HG03095 (cell line): ENCODE data around the gene ALG14.
A peak's percentile ranks its signal among the peaks of the same experiment; 100 is the strongest.
"Not testable (repeated sequence)": the region's sequence is repeated elsewhere in the genome, so short reads cannot be mapped to it uniquely, and the experiment has no call there.

ENCODE experiments used
- ATAC-seq: cut with Tn5 transposase; IDR thresholded peaks from one replicate; pipeline ENCODE4 v1.9.1; 2021; ENCODE audit warnings: moderate library complexity; ENCODE audit not compliant: unreplicated experiment

Gene ALG14

DNA sequence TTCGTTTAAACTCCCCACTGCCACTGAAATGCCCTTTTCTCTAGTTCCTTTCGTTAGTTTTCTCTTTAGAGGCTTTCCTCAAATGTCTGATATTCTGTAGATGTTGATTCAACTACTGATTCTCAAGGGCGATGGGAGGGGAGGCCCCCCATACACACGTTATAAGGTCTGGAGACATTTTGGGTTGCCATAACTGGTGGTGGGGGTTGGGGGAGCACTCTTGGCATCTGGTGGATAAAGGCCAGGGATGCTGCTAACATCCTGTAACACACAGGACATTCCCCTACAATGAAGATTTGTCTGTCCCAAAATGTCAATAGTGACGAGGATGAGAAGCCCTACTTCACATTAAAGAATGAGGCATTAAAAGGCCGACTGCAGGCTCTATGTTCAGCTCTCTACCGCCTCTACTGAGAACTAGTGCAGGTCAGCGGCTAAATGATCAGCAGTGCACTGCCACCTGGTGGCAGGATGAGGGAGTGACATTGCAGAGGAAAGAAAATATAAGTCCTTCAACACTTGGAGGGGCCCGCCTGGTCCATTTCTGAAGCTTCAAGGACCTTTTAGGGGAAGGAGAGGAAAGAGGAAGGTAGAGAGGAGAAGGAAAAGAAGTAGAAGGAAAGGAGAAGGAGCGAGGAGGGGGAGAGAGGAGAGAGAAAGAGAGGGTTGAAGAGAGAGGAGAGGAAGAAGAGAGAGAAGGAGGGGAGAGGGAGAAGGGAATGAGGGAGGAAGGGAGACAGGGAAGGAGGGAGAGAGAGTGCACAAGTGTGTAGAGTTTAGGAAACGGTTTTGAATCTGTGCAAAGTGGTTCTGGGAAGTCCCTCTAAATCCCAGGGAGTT is 29.4 kb downstream of the ALG14 start:
- peak; percentile 95 for ATAC-seq

DNA sequence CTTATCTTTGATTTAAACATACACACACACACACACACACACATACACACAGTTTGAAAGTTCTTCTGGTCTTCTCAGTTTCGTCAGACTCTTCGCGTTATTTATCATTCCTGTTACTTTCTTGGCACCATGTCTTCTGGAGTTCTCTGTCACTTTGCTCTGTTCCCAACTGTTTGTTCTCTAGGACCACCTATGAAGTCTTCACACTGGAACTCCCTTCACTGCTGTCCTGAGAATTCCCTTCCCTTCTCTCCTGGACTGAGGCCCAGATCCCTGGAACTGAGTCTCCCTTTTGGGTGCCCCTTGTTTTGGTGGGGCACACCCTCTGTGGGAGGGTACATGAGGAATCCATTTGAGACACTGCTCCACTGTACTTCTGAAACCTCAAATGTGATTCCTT is 30.5 kb downstream of the ALG14 start:
- ATAC-seq: no peak

DNA sequence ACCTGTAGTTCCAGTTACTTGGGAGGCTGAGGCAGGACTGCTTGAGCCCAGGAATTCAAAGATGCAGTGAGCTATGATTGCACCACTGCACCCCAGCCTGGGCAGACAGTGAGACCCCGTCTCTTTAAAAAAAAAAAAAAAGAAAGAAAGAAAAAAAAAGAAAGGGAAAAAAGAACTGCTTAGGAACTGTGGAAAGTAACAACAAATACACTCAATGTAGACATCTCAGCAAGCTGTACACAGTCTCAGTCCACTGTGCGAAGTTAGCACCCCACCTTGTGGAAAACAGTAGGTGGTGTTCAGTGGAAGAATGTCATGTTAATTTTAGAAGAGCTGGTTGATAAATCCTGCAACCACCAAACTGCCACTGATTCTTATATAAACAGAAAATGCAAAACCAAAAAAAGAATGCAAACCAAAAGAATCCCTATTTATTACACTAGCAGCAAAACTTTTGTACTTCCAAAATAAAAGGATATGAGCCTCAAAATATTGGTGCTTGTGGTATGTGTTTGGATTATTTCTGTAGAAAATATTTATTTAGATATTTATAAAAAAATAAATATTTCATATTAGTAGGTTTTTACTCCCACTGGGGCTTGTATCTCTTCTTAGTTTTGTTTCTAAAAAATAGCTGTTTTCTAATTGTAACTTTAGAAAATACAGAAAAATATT is 31.1 kb downstream of the ALG14 start:
- ATAC-seq: peak; percentile 46

DNA sequence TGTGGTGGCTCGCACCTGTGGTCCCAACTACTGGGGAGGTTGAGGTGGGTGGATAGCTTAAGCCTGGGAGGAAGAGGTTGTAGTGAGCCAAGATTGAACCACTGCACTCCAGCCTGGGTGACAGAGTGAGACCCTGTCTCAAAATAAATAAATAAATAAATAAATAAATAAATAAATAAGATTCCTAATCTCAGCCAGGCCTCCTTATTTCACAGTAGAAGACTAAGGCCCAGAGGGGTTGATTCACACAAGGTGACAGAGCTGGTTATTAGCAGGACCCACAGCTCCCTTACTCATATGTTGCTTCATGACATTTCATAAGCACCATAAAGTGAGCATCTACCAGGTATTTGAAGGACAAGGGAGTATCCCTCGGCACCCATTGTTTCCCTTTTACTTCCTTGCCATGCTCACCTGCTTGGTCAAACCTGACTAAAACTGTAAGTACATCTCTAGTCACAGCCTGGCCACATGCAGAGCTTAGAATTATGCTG is 32.7 kb downstream of the ALG14 start:
- no peak for ATAC-seq

DNA sequence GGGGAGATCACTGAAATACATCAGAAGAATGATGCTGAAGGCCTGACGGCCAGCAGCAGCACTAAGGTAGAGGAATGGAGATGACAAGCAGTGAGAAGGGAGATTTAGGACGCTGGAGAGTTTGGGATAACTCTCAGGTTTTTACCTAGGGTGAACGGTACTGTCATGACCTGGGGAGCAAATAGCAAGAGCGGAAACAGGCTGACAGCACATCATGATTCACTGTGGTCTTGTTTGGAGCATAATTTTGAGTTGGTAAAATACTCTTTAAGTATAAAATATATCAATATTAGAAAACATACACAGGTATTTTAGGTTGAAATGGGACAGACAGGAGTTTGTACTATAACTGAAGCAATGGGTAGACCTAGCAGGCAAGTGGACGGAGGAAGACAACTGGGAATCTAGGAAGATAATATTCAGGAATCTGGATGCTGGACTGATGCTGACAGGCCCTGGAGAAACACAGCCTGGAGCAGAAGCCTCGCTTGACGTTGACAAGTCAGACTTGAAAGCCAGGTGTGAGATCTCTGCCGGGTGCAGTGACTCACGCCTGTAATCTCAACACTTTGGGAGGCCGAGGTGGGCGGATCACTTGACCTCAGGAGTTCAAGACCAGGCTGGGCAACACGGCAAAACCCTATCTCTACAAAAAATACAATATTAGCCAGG is 33.3 kb downstream of the ALG14 start:
- ATAC-seq: no peak

DNA sequence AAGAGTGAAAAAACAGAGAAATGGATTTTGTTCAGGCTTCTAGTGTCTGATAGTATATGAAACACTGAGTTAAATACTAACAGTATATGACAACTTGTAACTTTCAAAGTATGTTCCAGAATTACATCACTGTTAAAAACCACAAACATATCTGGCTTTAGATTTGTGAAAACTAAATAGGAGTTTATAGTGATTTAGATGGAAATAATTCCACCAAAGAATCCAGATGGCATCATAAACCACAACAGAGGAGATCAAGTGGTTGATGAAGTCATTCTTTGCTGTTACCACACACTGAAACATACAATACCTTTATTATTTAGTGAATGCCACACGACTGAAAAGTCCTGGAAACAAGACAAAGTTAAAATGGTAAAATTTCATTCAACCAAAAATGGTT is 37.2 kb downstream of the ALG14 start:
- ATAC-seq: no peak

DNA sequence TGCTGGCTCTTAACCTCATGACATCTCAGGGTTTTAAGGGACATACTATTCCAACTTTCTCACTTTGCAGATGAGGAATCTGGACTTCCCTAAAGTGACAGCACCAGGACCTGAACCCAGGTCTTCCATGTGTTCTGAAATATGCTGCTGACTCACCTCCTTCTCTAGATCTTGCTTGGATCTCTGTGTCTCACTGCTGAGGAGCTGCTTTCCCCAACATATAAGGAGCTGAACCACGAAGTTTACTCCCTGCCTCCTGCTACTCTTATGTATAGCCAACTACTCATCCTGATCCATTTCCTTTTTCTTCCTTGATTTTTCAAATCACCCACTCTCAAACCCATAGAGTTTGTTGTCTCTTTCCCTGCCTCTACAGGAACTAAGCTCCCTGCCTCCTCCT is 38.2 kb downstream of the ALG14 start:
- no peak for ATAC-seq

DNA sequence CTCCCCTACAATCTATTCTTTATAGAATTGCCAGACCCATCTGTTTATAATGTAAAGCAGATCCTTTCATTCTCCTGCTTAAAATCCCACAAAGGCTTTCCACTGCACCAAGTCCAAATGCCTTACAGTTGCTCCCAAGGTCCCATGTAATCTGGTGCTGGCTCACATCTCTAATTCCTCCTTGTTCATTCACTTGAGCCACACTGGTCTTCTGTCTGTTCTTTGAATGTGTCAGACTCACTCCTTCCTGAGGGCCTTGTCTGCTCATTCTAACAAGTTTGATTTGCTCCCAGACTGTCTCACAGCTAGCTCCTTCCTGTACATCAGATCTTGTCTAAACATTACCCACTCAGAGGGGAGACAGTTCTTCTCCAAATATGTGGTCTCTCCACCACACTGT is 38.9 kb downstream of the ALG14 start:
- no peak for ATAC-seq

DNA sequence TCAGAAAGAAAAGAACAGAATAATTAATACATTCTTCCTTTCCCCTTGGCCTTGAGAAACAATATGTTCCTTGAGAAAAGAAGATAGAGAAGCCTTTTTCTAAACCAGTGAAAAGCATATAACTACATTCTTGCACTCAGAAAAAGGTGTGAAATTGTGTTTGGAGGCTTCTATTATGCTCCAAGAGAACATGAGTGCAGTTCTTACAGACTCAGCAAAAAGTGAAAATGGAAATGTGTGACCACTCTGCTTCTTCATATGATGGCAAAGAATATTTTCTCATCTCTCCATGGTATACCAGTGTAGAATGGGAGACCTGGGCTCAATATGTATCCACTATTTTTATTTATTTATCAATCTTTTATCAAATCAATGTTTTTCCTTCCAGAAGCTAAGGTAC is 43.2 kb downstream of the ALG14 start:
- no peak for ATAC-seq

DNA sequence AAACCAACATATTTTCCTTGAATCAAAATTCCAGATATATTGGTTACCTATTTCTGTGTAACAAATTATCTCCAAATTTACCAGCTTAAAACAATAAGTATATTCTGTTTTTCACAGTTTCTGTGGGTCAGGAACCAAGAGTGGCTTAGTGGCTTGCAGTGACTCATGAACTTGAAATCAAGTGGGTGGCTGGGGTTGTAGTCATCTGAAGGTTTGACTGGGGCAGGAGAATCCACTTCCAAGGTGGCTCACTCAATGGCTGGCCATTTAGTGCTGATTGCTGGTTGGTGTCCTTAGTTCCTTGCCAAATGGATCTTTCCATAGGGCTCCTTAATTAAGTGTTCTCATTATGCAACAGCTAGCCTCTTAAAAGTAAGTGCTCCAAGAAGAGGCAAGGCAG is 43.8 kb downstream of the ALG14 start:
- no peak for ATAC-seq

DNA sequence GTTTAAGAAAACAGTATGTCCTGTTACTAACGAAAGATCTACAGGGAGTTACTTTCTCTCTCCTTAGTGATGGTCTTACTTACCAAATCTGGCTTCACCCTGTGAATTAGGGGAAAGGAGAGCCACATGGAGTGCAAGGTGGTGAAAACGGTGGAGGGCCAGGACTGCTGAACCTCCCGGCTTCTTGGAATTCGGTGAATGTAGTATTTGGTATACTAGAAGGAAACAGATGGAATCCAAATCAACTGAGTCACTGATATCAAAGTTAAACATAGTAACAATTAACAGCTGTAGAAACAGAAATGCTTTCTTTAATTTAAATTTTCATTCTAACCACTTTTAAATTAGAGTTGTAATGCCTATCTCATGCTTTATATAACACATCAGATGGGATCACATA is 45.7 kb downstream of the ALG14 start:
- ATAC-seq: no peak

DNA sequence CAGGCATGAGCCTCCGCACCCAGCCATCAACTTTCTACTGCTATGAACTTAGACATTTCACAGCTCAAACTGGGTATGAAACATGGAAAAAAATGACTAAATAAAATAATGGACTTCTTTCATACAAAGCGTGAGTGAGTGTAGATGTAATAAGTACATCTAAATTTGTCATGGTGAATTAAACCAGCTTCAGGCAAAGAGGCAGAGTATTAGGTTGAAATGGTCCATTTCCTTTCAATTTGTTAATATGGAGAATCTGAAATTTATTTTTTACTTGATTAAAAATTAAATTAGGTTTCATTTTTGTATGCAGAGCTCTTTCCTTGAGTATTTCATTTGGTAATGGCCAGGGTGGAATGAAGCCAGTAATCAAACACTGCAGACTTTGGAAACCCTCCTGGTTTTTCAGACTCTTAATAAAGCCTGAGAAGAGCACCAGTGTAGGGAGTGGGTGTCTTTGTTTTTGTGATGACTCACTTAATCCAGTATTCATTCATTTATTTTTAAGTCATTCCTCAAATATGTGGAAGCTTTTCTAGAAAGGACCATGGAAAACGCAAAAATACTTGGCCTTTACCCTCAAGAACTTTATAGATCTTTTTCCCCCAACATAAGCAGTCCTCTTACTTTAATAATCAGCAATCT is 49.2 kb downstream of the ALG14 start:
- no peak for ATAC-seq

DNA sequence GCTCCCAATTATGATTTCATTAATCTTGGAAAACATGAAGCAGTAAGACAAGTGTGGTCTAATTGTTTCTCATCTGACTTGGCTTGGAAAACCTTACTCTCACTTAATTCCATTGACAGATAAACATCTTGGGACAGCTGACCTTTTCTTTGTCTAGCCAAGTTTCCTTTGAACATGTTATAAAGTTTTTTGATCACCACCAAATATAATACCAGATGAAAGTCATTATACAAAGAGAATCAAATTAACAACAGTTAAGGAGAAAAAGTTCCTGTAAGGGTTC is 50.2 kb downstream of the ALG14 start:
- no peak for ATAC-seq

DNA sequence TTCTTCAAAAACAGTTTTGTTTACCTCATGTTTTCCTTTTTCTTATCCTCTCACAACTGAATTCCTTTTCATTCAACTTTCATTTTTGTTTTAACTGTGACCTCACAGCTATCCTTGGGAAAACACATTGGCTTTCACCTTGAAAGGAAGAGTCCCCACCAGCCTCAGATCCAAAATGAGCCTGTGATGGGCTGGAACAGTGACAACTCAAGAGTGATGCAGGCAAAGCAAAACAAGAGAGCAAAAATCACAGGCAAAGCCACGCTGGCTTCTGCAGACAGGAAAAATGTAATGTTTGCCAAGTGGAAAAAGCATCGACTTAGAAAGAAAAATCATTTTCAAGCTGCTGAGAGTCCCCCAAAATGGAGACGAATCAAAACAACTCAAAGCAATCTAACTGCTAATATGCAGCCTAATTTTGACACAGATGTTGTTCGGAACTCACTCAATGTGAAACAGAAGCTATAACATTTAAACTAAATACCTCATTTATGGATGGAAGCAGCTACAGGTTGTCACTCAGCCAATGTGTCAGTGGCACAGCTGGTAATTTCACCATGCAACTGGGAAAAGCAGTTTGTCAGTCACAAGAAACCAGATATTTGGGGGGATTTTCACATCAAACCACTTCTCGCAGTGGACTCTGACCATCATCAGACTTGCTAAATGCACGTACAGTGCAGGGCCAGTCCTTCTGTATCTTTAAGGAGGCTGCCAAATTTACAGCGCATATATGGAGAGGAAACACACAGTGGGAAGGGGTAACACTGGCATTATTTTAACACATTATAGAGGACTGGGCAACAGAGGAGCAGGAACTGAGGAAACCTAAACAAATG is 50.7 kb downstream of the ALG14 start:
- ATAC-seq: no peak

DNA sequence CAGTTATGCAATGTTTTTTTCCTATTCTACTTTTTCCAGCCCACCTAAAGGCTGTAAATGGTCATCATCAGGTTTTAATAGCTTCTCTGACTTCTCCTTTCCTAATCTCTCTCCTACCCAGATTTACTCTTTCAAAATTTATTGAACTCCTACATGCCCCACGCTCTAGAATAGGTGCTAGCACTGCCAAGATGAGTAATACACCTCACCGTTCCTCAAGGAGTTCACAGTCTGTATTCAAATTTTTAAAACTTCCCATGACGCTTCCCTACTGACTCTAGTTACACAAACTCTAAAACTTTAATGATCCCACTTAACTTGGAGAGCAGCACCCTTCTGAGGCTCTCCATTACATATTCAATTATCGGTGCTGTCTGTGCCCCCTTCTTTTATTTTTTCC is 51.6 kb downstream of the ALG14 start:
- ATAC-seq: no peak

DNA sequence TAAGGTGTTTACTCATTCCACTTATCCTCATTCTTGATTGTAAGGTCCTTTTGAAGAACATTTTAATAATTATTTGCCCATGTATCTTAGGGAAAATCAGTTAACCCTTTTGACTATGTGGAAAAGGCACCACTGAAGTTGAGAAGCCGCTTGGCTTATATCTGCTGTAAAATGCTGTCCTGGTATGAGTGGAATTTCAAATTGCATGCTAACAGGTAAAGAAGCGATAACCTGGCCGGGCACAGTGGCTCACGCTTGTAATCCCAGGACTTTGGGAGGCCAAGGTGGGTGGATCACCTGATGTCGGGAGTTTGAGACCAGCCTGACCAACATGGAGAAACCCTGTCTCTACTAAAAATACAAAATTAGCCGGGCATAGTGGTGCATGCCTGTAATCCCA is 53.3 kb downstream of the ALG14 start:
- not testable (repeated sequence) for ATAC-seq

DNA sequence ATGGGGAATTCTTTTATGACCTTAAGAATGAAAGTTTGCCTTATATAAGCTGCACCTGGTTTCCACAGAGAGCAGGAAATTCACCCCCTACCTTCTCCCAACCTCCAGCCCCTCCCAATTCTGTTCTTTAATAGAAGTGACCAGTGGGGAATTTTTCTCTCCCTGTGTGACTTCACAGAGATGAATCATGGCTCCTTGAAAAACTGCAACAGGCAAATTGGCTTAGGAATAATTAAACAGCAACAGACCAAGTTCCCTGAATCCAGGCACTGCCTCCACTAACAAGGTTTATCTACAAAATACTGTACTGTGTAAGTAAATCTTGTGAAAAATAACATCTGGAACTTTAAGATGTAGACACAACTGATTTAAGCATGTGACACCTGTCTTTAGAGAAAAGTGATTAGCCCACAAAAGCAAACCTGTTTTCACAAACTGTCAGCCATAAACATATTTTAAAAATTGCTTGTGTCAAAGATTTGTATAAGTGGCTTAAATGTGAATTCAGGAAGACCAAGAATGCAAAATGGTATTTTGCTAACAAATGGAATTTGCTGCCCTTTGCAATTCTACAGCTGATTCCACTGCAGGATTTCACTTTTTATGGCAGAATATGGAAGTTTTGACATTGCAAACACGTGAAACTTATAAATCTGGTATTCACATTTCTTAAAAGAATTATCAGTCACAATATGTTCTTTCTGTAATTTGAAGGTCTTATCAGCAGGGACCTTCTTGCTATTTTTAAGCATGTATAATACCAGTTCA is 54.0 kb downstream of the ALG14 start:
- ATAC-seq: no peak

DNA sequence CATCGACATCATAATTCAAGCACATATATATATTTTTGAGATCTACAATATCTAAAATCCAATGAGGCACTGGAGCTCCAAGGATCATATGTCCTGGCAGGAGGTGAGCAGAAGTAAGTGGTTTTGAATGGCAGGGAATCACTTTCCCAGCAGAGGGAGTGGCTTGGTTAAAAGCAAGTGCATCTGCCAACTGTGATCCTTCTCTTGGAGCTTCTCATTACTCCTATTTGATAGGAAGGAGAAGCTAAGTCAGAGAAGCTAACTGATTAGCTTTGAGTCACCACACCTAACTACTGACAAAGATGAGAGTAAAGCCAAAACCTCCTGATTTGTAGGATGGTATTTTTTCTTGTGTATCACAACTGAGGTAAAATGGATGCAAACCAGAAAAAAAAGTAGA is 55.0 kb downstream of the ALG14 start:
- ATAC-seq: no peak

DNA sequence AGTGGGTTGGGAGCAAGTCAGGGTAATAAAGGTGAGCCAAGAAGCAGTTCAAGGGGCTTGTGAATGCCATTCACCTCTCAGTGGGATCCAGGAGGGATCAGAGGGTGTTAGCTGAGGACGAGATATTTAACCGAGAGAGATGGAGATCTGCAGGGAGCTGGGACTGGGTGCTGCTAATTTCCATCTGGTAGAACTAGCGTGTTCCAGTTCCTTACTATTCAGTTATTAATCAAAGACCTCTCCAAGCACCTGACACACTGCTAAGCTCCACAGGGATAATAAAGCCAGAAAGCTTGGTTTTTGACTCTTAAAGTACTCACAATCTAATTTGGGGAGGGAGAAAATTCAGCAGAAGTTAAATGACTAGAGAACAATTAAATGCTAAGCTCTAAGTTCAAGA is 57.7 kb downstream of the ALG14 start:
- no peak for ATAC-seq

DNA sequence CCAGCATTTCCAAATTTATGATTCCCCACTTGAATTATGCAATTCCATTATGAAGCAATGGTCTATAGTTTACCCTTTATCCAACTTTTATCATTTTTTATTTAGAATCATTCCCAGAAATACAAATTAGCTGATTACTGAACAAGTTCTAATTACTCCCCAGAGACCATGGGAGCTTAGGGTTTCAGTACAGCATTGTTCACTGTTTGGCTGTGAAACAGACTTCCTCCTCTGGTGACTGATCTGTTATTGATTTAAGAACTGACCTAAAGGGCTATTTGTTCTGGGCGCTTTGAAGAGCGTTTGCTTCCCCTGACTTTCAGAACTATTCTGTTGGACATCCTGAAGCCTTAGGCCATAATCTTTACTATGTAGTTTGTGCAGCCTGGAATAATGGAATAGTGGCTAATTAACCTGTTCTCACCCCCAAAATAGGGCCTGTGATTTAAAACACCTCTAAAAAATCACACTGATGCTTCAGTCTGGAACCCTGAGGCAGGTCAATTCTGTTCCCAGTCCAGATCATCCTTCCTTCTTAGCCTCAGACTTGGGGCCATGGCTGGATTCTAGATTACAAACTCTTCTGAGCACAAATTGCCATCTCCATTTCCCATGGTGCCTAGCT is 58.7 kb downstream of the ALG14 start:
- no peak for ATAC-seq
